GM19463 (cell line): ENCODE measurements around the gene MUC15.
A peak's percentile ranks its signal among the peaks of the same experiment; 100 is the strongest.

ENCODE experiments used
- ATAC-seq: cut with Tn5 transposase; IDR thresholded peaks from one replicate; pipeline ENCODE4 v1.9.1; 2021; ENCODE audit warnings: mild to moderate bottlenecking, moderate library complexity; ENCODE audit not compliant: unreplicated experiment

The MUC15 gene

GRCh38 chr11:26578998-26579661, 7.1 kb upstream of the MUC15 start:
- ATAC-seq: no peak

- ATAC-seq: no peak
Observed at GRCh38 chr11:26575946-26576345, 3.9 kb upstream of the MUC15 start.

GRCh38 chr11:26573896-26574295, 1.8 kb upstream of the MUC15 start:
- no peak for ATAC-seq

- no peak for ATAC-seq
Observed at GRCh38 chr11:26572770-26573402, 823 bp upstream of the MUC15 start.

- no peak for ATAC-seq
Observed at GRCh38 chr11:26569646-26570045, 2.4 kb downstream of the MUC15 start.

GRCh38 chr11:26558190-26558589, 13.9 kb downstream of the MUC15 start:
- no peak for ATAC-seq

- no peak for ATAC-seq
Observed at GRCh38 chr11:26557666-26558065, 14.4 kb downstream of the MUC15 start.

GRCh38 chr11:26556582-26556981, 15.5 kb downstream of the MUC15 start:
- no peak for ATAC-seq

- no peak for ATAC-seq
Observed at GRCh38 chr11:26554455-26554854, 17.6 kb downstream of the MUC15 start.

GRCh38 chr11:26553182-26553581, 18.9 kb downstream of the MUC15 start:
- no peak for ATAC-seq

GRCh38 chr11:26551186-26551801, 20.8 kb downstream of the MUC15 start:
- ATAC-seq: no peak

GRCh38 chr11:26550022-26550421, 22.0 kb downstream of the MUC15 start:
- ATAC-seq: no peak

- ATAC-seq: no peak
Observed at GRCh38 chr11:26549176-26549575, 22.9 kb downstream of the MUC15 start.

- no peak for ATAC-seq
Observed at GRCh38 chr11:26541870-26542269, 30.2 kb downstream of the MUC15 start.

GRCh38 chr11:26539517-26539916, 32.5 kb downstream of the MUC15 start:
- ATAC-seq: no peak

GRCh38 chr11:26537341-26537740, 34.7 kb downstream of the MUC15 start:
- ATAC-seq: no peak

GRCh38 chr11:26527685-26528084, 44.4 kb downstream of the MUC15 start:
- no peak for ATAC-seq

GRCh38 chr11:26522912-26523610, 49.0 kb downstream of the MUC15 start:
- ATAC-seq: peak; percentile 48

GRCh38 chr11:26519469-26519868, 52.6 kb downstream of the MUC15 start:
- no peak for ATAC-seq

GRCh38 chr11:26512196-26512595, 59.9 kb downstream of the MUC15 start:
- no peak for ATAC-seq

GRCh38 chr11:26510756-26511155, 61.3 kb downstream of the MUC15 start:
- ATAC-seq: no peak

- no peak for ATAC-seq
Observed at GRCh38 chr11:26510164-26510563, 61.9 kb downstream of the MUC15 start.
